ENCODE results near the gene PTPRO. TPM values are rescaled to one million over a fixed set of nuclear protein-coding genes. Genes with fewer than 3 reads are reported as not detected.

The PTPRO gene
- not detected in 2 replicates for total RNA-seq

GRCh38 chr12:15322164-15323061, at the start of gene PTPRO:
Gene PTPRO (plus strand): TSS chr12:15322508.

Other genes starting within 250 kb of the PTPRO start
- gene RERG, start 101.1 kb upstream of the PTPRO start, total RNA-seq, result not detected in 2 replicates